ENCODE data around the gene OPCML.

Gene OPCML

GRCh38 chr11:132790971-132791370 lies 741.3 kb downstream of the OPCML start:
- DNase-seq (ENCODE audit: low read depth), result no peak

DNA sequence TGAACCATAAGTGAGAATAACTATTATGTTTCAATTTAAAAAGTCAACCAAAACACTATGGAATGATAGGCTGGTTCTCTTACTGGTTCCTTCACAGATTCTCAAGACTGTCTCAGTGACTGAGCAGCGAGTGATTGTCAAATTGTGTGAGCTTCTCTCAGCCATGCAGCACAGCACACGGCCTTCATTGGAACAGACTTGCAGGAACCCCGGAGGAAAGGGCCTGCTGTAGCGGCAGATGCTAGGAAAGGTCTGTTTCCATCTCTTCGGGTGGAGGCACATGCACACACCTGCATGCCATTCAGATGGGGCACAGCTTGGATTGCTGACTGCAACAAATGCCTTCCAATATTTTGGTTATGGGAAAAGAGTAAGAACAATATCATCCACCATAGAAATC lies 741.8 kb downstream of the OPCML start:
- DNase-seq (ENCODE audit: low read depth), result no peak

DNA sequence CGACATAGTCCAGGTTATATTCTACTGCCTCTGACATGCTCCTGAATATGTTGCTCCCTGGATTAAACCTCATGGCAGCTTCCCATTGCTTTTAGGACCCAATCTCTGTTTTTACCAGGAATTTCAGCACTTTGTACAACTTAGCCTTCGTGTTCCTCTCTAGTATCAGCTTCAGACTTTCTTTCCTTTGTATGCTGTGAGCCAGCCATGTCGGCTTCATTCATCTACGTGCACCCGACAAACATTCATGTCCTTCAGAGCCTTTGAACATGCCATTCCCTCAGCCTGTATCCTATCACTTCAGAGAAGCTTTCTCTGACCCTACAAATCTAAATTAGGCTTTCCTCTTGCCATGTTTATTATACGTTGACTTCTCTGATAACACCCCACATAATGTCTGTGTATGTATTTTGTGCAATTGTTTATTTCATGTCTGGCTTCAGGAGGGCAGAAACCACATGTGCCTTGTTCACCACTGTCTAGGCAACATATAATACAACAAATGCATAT lies 743.4 kb downstream of the OPCML start:
- DNase-seq (ENCODE audit: low read depth), result no peak

DNA sequence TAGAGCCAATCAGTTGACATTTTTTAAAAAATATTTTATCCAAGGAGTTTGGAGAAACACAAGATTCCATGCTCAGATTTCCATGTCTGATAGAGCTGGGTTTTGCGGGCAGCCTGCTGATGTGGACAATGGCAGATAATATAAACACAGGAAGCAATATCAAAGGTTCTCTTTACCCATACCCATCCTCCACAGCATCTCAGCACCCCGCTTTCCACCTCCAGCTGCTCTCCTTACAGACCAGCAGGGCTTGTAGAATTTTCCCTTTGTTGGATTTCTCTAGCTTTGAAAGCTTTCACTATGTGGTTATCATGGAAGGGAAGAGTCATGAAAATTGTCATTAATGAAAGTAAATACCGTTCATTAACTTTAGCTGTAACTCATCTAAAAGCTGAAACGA lies 746.4 kb downstream of the OPCML start:
- DNase-seq (ENCODE audit: low read depth), result no peak

DNA sequence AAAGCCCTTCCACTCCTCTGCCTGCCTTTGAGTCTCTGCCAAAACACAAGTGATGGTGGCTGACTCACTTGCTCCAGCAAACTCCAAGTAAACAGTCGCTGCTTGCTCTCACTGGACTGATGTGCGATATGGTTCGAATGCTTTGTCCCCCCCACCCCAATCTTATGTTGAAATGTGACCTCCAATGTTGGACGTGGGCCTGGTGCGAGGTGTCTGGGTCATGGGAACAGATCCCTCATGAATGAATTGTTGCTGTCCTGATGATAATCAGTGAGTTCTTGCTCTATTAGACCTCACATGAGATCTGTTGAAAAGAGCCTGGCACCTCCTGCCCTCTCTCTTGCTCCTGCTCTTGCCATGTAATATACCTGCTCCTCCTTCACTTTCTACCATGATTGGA lies 747.9 kb downstream of the OPCML start:
- no peak for DNase-seq (ENCODE audit: low read depth)

GRCh38 chr11:132782102-132782501 lies 750.2 kb downstream of the OPCML start:
- no peak for DNase-seq (ENCODE audit: low read depth)

GRCh38 chr11:132780046-132780445 lies 752.3 kb downstream of the OPCML start:
- DNase-seq (ENCODE audit: low read depth), result no peak

GRCh38 chr11:132779497-132779896 lies 752.8 kb downstream of the OPCML start:
- no peak for DNase-seq (ENCODE audit: low read depth)

GRCh38 chr11:132777067-132777975 lies 755.0 kb downstream of the OPCML start:
- DNase-seq (ENCODE audit: low read depth), result no peak

DNA sequence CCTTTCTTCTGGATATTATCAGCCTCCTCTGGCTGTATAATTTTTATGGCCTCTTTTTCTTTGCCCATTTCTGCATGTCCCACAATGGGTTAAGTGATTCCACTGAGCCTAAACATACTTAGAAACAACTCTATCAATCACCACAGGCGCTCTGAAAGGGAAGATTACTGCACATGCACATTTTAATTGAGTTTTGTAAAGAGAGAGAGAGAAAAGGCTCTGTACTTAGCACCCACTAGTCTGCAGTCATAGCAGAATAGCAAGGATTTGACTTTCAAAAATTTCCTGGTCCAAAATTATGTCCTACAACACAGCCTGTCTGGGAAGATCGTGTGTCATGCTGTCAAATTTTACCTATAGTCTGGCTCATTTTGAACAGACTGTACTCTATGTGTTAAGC lies 758.5 kb downstream of the OPCML start:
- no peak for DNase-seq (ENCODE audit: low read depth)

GRCh38 chr11:132772703-132773545 lies 759.4 kb downstream of the OPCML start:
- DNase-seq (ENCODE audit: low read depth), result no peak

DNA sequence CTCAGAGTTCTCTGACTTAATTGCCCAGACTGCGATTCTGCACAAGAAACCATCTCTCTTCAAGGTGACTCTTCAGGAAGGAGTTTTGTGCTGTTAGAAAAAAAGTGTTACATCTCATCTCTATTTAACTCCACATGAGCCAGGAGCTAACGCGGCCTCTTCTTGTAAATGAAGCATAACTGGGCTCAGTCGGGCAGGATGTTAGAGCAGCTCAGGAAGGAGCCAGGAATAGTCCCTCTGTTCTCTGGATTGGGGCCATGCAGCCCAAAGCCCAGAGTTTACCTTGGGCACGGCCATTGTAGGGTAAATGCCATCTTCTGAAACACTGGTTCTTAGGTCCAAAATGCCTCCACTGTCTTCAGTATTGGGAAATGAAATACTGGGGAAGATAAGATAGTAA lies 760.6 kb downstream of the OPCML start:
- DNase-seq (ENCODE audit: low read depth), result no peak

DNA sequence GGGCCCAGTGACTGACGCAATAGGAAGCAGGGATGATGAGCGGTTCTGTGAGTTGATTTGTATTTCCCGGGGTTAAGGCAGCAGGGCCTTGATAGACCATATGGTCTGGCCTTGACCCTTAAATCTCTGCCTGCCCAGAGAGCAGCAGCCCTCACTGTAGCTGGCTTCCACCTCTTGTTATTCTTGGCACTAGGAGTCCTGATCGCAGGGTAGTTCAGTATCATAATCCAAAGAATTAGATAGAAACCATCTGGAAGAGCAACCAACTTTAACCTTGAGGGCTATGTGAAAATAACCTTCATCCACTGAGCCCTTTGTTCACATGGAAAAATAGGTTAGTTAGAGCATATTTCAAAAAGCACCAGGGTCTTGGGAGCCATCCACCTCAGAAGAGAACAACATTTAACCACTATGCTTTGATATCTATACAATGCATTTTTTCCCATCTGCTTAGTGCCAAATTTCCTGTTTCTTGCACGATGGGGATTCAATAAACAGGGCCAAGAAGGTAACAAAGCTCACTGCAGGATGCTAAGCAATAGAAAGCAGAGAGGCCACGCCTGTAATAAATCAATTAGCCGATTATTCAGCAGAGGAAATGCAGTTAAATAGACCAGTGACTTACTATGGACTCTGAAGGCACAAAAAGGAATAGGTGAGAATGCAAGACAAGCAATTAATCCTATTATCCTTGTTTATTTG lies 761.3 kb downstream of the OPCML start:
- DNase-seq (ENCODE audit: low read depth), result no peak

GRCh38 chr11:132763503-132763902 lies 768.8 kb downstream of the OPCML start:
- no peak for DNase-seq (ENCODE audit: low read depth)

DNA sequence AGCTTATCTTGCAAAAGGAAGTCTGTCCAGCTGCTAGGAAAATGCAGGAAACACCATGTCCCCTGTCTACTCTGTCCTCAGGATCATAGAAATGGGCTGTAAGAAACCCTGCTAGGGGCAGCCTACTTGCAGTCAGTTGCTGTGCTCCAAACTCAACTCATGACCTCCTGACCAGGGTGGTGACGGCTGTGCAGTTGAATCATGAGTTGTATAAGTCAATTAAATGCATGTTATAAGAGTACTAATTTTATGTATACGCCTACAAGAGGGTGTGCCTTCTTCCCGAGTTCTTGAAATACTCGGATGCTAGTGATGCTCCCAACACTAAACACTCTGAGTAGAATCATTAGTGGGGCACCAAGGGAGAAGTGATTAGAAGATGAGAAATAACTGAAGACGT lies 776.4 kb downstream of the OPCML start:
- DNase-seq (ENCODE audit: low read depth), result no peak

DNA sequence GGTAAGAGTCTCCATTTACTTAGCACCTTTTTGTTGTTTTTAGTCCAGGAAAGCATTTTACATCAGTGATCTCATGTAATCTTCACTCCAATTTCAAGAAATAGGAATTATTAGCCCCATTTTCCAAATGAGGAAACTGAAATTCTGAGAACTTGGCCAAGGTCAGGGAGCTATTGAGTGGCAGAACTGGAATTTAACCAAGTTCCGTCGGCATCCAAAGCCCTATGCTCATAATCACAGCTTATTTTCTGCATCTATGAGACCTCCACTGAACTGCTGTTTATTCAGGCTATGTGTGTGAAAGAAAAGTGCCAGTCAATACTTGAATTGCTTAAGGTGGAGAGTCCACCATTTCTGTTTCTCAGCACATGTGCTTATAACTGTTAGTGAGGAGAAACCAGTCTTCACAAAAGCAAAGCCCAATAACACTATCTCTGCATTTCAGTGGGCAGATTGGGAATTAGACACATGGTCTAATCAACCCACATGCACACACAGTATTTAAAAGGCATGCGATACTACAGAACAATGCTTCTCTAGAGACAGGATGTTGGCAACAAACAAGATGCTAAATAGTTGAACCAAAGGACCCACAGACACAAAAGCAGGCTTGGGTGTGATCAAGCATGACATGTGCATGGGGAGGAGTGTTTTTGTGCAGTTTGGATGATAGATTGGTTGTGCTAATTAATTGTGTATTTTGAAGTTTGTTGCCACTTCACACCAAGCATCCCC lies 780.6 kb downstream of the OPCML start:
- no peak for DNase-seq (ENCODE audit: low read depth)

- DNase-seq (ENCODE audit: low read depth), result no peak
Measured at GRCh38 chr11:132746305-132746704, 786.0 kb downstream of the OPCML start.

- no peak for DNase-seq (ENCODE audit: low read depth)
Measured at GRCh38 chr11:132745306-132745705, 787.0 kb downstream of the OPCML start.

DNA sequence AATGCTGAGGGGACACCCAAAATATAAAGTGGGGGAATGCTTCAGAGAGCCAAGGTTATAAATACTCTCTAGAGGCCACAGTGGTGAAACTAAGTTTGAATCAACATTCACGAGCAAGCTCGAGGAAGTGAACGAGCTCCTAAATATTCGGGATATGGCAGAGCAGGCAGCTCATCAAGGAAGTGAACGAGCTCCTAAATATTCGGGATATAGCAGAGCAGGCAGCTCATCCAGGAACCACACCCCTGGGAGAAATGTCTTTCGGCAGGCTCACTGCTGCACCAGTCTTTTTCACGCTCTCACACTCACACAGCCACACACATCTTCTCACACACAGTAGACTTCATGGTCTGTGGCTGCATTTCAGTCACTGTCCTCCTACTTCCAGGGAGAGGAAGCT lies 787.5 kb downstream of the OPCML start:
- DNase-seq (ENCODE audit: low read depth), result peak; percentile 63

GRCh38 chr11:132743601-132744000 lies 788.7 kb downstream of the OPCML start:
- no peak for DNase-seq (ENCODE audit: low read depth)

DNA sequence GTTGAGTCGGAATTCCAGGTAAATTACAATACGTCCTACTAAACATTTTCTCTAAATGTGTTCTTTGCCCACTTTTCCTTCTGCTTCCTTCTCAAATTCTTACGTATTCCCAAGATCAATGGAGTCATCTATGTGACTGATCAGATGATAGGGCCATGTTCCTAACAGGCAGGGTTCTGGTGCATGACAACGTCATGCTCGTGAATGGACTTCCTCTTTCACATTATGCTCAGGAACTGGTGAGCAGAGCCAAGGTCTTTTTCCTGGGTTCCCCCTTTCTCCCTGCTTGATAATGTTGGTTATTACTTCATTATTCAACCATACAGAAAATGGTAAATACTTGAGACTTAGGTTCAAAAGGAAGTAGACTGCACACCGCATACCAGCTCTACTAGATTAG lies 789.4 kb downstream of the OPCML start:
- no peak for DNase-seq (ENCODE audit: low read depth)

GRCh38 chr11:132734217-132734616 lies 798.1 kb downstream of the OPCML start:
- peak; percentile 91 for DNase-seq (ENCODE audit: low read depth)

Data from HS-5 (cell line).